Measurements from ENCODE around the gene ZNF317. TPM values are rescaled to one million over a fixed set of nuclear protein-coding genes. Genes with fewer than 3 reads are reported as not detected.

The ZNF317 gene
- 10 to 100 TPM; 24.8 to 32.3 TPM for total RNA-seq
- long read RNA-seq, full-length matches to known transcripts, result 7 of 13 reads
- long read RNA-seq, partial matches to known transcripts, result 1 of 13 reads
- long read RNA-seq, other reads (novel, unspliced or antisense), result 5 of 13 reads

DNA sequence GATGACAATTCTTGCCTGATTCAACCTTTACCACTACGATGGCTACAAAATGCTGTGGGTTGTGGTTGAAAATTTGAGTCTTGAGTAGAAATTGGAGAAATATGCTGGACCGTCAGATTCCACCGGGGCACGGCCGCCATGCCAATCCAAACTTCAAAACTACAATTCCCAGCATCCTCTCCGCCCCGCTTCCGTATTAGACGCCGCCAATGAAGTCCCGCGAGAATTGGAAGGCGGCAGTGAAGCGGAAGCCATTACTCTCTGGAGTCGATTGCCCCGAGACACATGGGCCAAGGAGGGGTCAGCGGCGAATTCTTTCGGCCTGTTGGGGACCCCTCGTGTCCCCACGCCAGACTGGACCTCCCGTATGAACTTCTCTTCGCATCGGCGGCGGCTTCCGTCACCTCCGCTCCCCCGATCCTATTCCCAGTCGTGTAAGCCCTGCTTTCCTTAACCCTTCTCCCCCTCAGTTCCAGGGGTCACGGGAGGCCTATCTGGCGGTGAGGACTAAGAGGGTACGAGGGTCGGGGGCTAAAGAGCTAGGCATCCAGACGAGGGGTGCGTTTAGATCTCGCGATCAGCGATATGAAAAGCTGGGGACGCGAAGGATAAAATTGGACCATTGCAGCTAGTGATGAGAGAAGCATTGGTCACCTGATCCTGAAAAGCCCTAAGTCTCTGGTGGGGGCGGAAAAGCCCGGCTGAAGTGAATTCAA, at the start of gene ZNF317:
Gene ZNF317, plus strand, starts transcription at position 239 of the 716 bp plus-strand sequence. CDS start 15,620 bp downstream, outside the sequence.
- intact Hi-C loops (cut with DNase I, micrococcal nuclease), result no loop called here
- peak; percentile 99 for ATAC-seq
- DNase-seq, result peak; percentile 94 to 96

DNA sequence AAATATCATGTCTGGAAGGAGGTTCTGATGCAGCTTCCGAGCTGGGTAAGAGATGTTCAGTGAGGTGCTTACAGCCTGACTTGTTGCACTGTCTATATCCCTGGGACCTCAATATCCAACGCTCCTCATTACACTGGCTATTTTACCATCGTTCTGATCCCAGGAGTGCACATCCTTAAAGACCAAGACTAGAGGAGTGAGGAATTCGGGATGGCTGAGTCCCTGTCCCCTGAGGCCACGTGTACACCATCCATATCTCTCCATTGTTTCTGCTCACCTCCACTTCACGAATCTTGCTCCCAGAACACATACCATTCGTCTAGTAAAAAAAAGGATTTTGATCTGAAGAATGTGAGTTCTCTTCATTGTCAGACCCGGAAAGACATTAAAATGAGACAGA, 32.8 kb upstream of the ZNF317 start, which contains the start of gene OR7G2:
Gene OR7G2, minus strand, starts transcription at position 101 of the 400 bp plus-strand sequence. CDS start 4,232 bp downstream, outside the sequence.
- DNase-seq (no peak), ATAC-seq (no peak)
- intact Hi-C loops (cut with DNase I, micrococcal nuclease), result no loop called here

DNA sequence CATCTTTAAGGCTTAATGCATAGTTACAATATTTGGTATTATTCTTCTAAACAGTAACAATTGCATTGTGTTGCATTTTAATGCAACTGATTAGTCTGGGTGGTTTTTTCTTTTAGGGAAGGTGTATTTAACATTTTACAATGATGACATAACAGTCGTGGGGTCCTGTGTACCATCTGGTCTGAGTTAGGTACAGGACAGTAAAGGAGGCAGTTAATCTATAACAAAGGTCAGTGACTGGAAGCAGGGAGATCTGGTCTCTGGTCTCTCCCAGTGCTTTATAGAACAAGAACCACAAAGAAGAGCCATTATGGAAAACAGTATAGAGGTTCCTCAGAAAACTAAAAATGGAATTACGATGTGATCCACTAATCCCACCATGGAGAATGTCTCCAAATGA, 30.2 kb upstream of the ZNF317 start:
- no peak for DNase-seq
- no peak for ATAC-seq
- intact Hi-C loops (cut with DNase I, micrococcal nuclease), result no loop called here

DNA sequence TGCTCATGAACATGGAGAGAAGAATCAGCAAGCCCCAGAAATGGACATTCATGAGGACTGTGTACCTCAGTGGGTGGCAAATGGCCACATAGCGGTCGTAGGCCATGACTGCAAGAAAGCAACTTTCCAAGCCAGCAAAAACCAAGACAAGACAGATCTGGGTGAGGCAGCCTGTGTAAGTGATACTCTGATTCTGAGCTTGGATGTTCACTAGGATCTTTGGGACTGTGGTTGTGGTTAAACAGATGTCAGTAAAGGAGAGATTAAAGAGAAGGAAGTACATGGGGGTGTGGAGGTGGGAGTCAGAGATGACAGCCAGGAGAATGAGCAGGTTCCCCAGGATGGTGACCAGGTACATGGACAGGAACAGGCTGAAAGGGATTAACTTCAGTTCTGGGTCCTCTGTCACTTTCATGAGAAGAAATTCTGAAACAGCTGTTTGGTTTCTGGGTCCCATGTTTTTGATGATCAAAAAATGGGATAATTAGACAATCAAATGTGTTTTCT, 24.8 kb upstream of the ZNF317 start, which contains the start of gene OR7G1:
Gene OR7G1, minus strand, starts transcription at position 457 of the 507 bp plus-strand sequence. Its CDS starts 0 bp downstream, at position 457.
- intact Hi-C loops (cut with DNase I, micrococcal nuclease), result no loop called here
- no peak for ATAC-seq
- DNase-seq, result no peak

DNA sequence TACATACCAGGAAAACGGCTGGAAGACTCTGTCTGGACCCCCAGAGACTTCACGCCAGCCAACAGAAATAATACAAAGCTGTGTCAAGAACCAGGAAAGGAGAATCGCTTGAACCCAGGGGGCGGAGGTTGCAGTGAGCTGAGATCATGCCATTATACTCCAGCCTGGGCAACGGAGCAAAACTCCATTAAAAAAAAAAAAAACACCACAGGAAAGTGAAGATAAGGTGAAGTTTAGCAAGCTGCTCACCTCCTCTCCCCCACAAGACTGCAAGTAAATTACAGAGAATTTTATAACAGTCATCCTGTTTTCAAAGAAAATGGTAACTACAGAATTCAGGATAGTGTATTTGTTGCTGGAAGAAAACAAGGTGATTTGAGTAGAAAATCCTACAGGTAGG, 23.6 kb upstream of the ZNF317 start:
- DNase-seq (no peak), ATAC-seq (no peak)
- intact Hi-C loops (cut with DNase I, micrococcal nuclease), result no loop called here

DNA sequence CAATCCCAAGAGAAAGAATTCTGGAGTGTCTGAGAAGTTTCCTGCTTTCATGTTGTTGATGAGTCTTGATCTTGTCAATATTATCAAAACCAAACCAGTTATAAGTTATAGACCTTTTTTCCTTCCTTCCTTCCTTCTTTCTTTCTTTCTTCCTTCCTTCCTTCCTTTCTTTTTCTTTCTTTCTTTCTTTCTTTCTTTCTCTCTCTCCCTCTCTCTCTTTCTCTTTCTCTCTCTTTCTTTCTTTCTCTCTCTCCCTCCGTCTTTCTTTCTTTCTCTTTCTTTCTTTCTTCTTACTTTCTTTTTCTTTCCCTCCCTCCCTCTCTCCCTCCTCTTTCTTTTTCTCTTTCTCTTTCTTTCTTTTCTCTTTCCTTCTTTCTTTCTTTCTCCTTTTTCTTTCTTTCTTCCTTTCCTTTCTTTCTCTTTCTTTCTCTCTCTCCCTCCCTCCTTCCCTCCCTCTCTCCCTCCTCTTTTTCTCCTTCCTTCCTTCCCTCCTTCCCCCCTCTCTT, 13.2 kb upstream of the ZNF317 start, which contains the start of gene OR7G3:
Gene OR7G3, minus strand, starts transcription at position 51 of the 506 bp plus-strand sequence. Its CDS starts 0 bp downstream, at position 51.
- DNase-seq, result no peak
- intact Hi-C loops (cut with DNase I, micrococcal nuclease), result no loop called here
- ATAC-seq, result no peak

DNA sequence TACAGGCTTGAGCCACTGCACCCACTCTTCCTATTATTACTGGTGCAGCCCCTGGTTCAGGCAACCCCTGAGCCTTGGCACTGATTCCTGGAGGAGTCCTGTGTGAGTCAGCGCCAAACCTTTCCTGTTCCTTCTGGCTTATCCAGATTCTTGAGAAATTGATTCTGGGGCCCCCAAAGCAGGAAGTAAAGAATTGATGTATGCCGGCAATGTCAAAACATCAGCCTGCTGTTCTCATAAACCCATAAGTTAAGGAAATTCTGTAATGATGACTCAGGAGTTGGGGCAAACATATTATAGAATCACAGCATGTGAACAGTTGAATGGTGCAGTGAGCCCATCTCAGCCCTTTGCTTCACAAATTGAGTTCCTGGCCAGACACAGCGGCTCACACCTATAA, 12.0 kb upstream of the ZNF317 start:
- intact Hi-C loops (cut with DNase I, micrococcal nuclease), result no loop called here
- ATAC-seq, result no peak
- DNase-seq, result no peak

DNA sequence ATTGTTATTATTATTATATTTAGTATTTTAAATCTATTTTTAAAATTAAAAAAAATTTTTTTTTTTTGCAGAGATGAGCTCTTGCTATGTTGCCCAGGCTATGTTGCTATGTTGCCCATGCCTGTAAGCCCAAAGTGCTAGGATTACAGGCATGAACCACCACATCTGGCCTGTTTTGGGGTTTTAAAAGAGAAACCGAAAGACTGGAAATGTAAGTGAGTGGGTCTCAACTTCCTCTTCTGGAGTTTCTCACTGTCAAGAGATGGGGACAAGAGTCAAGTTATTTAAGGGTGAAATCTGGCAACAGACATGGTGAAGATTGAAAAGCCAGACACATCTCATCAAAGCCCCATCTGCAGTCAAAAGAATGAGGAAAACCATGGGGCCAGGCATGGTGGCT, 9.2 kb upstream of the ZNF317 start:
- intact Hi-C loops (cut with DNase I, micrococcal nuclease), result loop anchor here in 1 of 2 donors (10.0 kb wide), 1 partner anchor 664 kb away; no protein-coding TSS in a partner anchor
- ATAC-seq, result no peak

DNA sequence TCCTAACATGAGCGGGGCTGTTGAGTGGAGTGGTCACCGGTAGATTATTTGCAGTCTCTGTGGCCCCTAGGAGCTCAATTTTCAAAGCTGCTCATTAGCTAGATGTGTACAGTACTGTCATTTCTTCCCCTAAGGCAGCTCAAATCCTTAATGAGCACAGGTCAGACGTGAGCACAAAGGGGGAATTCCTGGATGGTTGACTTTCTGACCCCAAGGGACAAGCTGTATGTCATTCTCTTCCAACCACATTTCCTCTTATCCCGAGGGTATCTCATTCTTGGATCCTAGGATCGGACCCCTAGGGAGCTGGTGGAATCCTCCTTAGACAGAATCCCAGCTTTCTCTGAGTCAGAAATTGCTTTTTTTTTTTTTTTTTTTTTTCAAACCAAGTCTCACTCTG, 7.8 kb upstream of the ZNF317 start:
- intact Hi-C loops (cut with DNase I, micrococcal nuclease), result loop anchor here in 1 of 2 donors (10.0 kb wide), 1 partner anchor 662 kb away; no protein-coding TSS in a partner anchor
- ATAC-seq, result no peak
- DNase-seq, result no peak

More for the DNA sequence above, 9.2 kb upstream of the ZNF317 start:
- DNase-seq, result no peak

DNA sequence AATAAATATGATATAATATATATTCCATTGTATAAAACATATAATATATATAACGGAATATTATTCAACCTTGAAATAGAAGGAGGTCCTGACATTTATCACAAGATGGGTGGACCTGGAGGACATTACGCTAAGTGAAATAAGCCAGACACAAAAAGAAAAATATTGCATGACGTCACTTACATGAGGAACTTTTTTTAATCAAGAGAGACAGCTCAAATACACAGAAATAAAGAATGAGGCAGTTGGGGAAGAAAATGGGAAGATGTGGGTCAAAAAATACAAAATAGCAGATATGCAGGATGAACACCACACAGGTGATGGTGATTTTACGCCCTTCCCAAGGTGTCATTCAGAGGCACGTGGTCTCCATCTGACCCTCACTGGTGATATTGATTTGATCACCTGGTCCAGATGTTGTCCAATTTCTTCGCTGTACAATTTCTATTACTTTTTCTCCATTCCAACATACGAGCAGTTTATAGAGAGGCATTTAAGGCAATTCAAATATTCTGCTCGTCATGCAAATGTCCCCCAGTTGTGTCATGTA, 513 bp upstream of the ZNF317 start:
- ATAC-seq, result peak; percentile 6
- intact Hi-C loops (cut with DNase I, micrococcal nuclease), result loop anchor here in 1 of 2 donors (10.0 kb wide), 1 partner anchor 655 kb away; no protein-coding TSS in a partner anchor
- DNase-seq, result no peak

DNA sequence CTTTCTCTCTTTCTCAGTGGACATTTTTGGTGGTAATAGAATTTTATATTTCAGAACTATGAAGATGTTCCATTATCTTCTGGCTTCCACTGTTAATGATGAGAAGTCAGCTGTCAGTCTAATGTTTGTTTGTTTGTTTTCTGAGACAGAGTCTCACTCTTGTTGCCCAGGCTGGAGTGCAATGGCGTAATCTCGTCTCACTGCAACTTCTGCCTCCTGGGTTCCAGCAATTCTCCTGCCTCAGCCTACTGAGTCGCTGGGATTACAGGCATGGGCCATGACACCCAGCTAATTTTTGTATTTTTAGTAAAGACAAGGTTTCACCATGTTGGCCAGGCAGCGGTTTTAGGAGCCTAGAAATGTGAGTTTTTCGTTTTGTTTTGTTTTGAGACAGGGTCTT, 4.7 kb downstream of the ZNF317 start:
- ATAC-seq, result no peak

DNA sequence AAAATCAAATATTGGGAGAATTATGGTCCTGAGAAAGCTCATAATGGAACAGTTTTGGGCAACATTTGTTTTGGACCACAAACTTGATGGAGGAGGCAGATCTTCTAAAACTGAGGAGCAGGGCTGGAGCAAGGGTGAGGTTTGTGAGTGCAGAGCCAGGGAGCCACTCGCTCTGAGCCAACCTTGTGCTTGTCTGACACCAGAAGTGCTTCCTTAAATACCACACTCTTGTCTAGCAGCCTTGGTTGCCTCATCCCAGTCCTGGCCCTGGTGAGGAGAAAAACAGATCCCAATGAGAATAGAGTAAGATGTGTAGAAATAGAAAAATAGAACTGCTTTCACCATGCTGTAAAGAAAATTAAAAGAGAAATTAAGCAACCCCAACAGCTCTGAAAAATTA, 6.7 kb downstream of the ZNF317 start:
- intact Hi-C loops (cut with DNase I, micrococcal nuclease), result no loop called here
- DNase-seq, result no peak
- ATAC-seq, result no peak

More for the DNA sequence above, 4.7 kb downstream of the ZNF317 start:
- no peak for DNase-seq
- intact Hi-C loops (cut with DNase I, micrococcal nuclease), result no loop called here

DNA sequence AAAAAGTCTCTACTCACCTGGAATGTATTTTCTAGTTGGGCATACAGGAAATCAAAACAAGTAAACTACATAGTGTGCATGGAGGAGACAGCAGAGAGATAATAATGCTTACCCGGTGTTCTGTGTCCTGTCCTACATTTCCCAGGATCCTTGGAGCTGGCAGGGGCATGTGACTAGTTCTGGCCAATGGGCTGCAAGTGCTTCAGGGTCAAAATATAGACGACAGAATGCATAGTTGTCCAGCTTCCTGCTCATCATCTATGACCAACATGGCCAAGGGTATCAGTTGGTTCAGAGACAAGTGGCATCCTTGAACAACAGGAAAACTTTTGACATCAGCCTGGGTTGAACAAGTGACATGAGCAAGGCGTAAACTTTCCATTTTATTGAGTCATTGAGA, 8.5 kb downstream of the ZNF317 start:
- intact Hi-C loops (cut with DNase I, micrococcal nuclease), result no loop called here
- DNase-seq (no peak), ATAC-seq (no peak)

DNA sequence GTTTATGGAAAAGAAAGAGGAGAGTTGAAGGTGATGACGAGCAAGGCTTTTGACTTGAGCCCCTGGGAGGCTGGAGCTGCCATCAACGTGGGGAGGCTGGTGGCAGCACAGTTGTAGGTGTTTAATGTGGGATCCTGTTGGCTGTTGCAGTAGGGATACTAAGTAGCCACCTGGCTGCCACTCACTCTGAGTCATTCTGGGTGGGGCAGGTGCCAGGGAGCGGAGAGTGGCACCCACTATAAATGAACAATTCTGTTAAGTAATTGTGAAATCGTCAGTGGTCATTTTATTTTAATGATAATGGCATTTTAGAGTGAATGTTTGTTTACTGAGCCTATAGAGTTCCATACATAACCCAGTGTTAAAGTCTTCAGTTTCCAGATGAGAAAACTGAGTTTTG, 9.8 kb downstream of the ZNF317 start:
- intact Hi-C loops (cut with DNase I, micrococcal nuclease), result no loop called here
- DNase-seq, result no peak
- ATAC-seq, result no peak

DNA sequence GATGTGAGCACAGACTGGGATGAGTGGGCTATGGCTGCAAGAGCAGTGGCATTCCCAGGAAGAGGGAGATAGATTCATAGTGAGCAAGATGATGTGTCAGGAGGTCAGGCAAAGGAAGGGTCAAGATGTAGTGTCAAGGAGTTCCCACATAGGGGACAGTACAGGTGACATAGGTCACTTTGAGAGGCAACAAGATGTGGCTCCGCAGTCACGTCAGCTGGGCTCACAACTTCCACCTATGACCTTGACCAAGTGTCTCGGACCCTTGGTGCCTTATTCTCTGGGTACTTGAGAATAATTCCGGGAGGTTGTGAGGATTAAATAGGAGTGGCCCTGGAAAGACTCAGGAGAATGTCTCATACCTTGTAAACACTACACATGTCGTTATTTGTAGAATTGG, 10.5 kb downstream of the ZNF317 start:
- intact Hi-C loops (cut with DNase I, micrococcal nuclease), result no loop called here
- DNase-seq, result no peak

DNA sequence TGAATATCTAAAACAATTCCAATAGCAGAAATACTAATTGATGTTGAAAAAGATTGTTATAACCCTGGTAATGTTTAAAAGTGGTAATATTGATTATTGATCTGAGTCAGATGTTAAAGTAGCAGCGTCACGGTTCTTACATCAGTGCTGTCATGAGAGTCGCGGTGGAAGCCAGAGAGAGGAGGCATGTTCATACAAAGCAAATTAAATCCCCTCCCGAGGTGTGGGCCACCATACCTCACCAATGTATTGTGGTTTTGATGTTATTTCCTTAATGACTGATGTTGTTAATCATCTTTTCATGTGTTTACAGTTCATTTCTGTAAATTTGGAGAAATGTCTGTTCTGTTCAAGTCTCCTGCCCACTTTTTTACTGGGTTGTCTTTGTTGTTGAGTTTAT, 11.2 kb downstream of the ZNF317 start:
- no peak for ATAC-seq
- no peak for DNase-seq
- intact Hi-C loops (cut with DNase I, micrococcal nuclease), result no loop called here

More for the DNA sequence above, 10.5 kb downstream of the ZNF317 start:
- no peak for ATAC-seq

DNA sequence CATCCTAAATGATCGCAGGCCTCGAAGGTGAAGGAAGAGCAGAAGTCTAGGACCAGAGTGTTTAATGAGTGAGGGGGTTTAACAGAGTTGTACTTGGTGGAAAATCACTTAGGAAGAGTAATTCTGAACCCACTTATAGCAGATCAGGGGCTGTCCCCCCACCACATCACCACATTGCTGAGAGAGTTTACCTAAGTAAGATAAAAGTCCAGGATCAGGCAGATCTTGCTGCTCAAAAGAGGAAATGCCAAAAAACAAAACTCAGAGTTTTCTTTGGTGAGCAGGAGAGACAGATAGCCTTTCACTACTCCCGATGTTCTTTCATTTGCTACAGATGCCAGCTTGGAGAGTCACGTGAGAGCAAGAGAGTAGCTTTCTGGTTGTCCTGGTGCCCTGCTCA, 15.4 kb downstream of the ZNF317 start:
- intact Hi-C loops (cut with DNase I, micrococcal nuclease), result no loop called here
- ATAC-seq, result no peak

DNA sequence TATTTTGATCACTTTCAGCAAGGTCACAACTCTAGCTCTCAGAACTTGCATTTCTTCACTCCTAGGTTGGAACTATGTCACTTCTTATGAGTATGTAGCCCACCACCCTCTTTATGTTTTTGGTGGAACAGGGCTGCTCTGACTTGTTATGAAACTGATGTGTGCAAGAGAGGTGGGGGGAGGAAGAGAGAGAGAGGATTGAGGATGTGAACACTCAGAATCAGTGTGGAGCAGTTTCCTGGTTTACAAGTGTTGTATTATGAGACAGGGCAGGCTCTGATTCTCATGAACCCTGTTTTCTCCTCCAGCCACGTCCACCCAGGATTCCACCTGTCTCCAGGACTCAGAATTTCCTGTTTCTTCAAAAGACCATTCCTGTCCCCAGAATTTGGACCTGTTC, 16.1 kb downstream of the ZNF317 start:
- ATAC-seq (no peak), DNase-seq (no peak)
- intact Hi-C loops (cut with DNase I, micrococcal nuclease), result no loop called here

More for the DNA sequence above, 15.4 kb downstream of the ZNF317 start:
- DNase-seq, result no peak

DNA sequence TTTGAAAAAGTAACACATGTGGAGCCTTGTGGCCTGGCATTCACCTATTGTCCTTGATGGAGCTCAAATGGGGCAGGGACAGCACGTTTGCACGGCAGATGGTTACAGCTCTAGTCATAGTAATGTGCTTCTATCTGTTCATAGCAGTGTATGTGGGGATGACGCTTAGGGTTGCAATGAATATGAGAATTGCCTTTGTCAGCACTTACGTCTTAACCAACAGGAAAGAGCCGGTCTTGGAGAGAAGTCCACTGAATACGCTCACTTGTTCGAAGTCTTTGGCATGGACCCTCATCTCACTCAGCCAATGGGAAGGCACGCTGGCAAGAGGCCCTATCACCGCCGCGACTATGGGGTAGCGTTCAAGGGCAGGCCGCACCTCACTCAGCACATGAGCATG, 19.7 kb downstream of the ZNF317 start:
- DNase-seq, result no peak
- no peak for ATAC-seq
- intact Hi-C loops (cut with DNase I, micrococcal nuclease), result no loop called here
